Endothelial cell (in vitro differentiated cells): ENCODE results near the gene LRRC4B. TPM values are rescaled to one million over a fixed set of nuclear protein-coding genes. Genes with fewer than 3 reads are reported as not detected.

Experiments used
- DNase-seq: peaks from one replicate; pipeline ENCODE4 v3.0.0; 2021; ENCODE audit warnings: low spot score
- H3K27ac Mint-ChIP-seq: one replicate; pipeline ENCODE4 v1.8.0; 2021; ENCODE audit warnings: mixed read lengths, inconsistent platforms; ENCODE audit not compliant: unreplicated experiment
- H3K27me3 Mint-ChIP-seq: one replicate; pipeline ENCODE4 v1.8.0; 2021; ENCODE audit warnings: mild to moderate bottlenecking, moderate library complexity, mixed read lengths, inconsistent platforms; ENCODE audit not compliant: unreplicated experiment
- H3K36me3 Mint-ChIP-seq: one replicate; pipeline ENCODE4 v1.8.0; 2021; ENCODE audit warnings: mild to moderate bottlenecking, low read depth, mixed read lengths, inconsistent platforms; ENCODE audit not compliant: unreplicated experiment
- H3K4me1 Mint-ChIP-seq: one replicate; pipeline ENCODE4 v1.8.0; 2021; ENCODE audit warnings: mild to moderate bottlenecking, mixed read lengths, inconsistent platforms; ENCODE audit not compliant: unreplicated experiment
- H3K4me3 Mint-ChIP-seq: one replicate; pipeline ENCODE4 v1.8.0; 2021; ENCODE audit warnings: mild to moderate bottlenecking, mixed read lengths, inconsistent platforms; ENCODE audit not compliant: unreplicated experiment
- H3K9me3 Mint-ChIP-seq: one replicate; pipeline ENCODE4 v1.8.0; 2021; ENCODE audit warnings: mixed read lengths, inconsistent platforms; ENCODE audit not compliant: unreplicated experiment
- CTCF ChIP-seq: fragments of 200-600 bp; sonication (generic); IDR thresholded peaks from one replicate; pipeline ENCODE4 v1.5.0; 2021; ENCODE audit warnings: antibody characterized with exemption; ENCODE audit not compliant: unreplicated experiment
- total RNA-seq: library from RNA; stranded (reverse); fragmentation: NEBNext Ultra II Directional; extraction: Animal tissue kit (Norgen Biotek cat#: 25700); gene quantifications from one replicate; pipeline ENCODE4 v1.2.1, GENCODE V29; 2021; ENCODE audit not compliant: unreplicated experiment

LRRC4B gene
- total RNA-seq, 1 donor from 2014 or later, result 3.0 TPM

GRCh38 chr19:50557009-50557613 lies 11.1 kb downstream of the LRRC4B start:
- H3K27me3 Mint-ChIP-seq, result peaks cover 21% of the 10 kb centered on the region
- H3K4me1 Mint-ChIP-seq, result peaks cover 3% of the 10 kb centered on the region
- peaks cover 24% of the 10 kb centered on the region for H3K36me3 Mint-ChIP-seq
- H3K9me3 Mint-ChIP-seq, result peaks cover 32% of the 10 kb centered on the region
- H3K4me3 Mint-ChIP-seq, result no peak overlapping the region
- DNase-seq, result no peak
- no peak overlapping the region for H3K27ac Mint-ChIP-seq
- TF ChIP-seq CTCF, result no peak

- H3K36me3 Mint-ChIP-seq, result peaks cover 24% of the 10 kb centered on the region
- peaks cover 33% of the 10 kb centered on the region for H3K9me3 Mint-ChIP-seq
- H3K27me3 Mint-ChIP-seq, result peaks cover 21% of the 10 kb centered on the region
- DNase-seq, result peak; percentile 37
- H3K4me1 Mint-ChIP-seq, result peaks cover 3% of the 10 kb centered on the region
- no peak for TF ChIP-seq CTCF
- H3K4me3 Mint-ChIP-seq, result peak overlapping the region; percentile 56
- no peak overlapping the region for H3K27ac Mint-ChIP-seq
Measured at GRCh38 chr19:50556282-50557008, 11.8 kb downstream of the LRRC4B start.

- Mint-ChIP-seq H3K9me3 (peaks cover 33% of the 10 kb centered on the region), H3K27me3 (peaks cover 21% of the 10 kb centered on the region), H3K36me3 (peaks cover 24% of the 10 kb centered on the region), H3K4me3 (no peak overlapping the region), H3K27ac (no peak overlapping the region), H3K4me1 (peaks cover 3% of the 10 kb centered on the region)
- DNase-seq, result no peak
- no peak for TF ChIP-seq CTCF
Measured at GRCh38 chr19:50555450-50556281, 12.6 kb downstream of the LRRC4B start.

- Mint-ChIP-seq H3K27ac (no peak overlapping the region), H3K27me3 (peaks cover 24% of the 10 kb centered on the region), H3K36me3 (peaks cover 25% of the 10 kb centered on the region), H3K9me3 (peaks cover 40% of the 10 kb centered on the region), H3K4me3 (no peak overlapping the region), H3K4me1 (peaks cover 3% of the 10 kb centered on the region)
- no peak for DNase-seq
- no peak for TF ChIP-seq CTCF
Measured at GRCh38 chr19:50555033-50555432, 13.2 kb downstream of the LRRC4B start.
